ENCODE results near the gene CADPS. TPM values are rescaled to one million over a fixed set of nuclear protein-coding genes. Genes with fewer than 3 reads are reported as not detected.

CADPS gene
- total and polyA plus RNA-seq, 9 of the 15 experiments (the other 6 are each of a cell fraction or from before 2014, with no cell fraction given): not detected

- H3K4me1 ChIP-seq (replicated peaks in 1 of 2; ENCODE audit: control insufficient read depth in 2 of 2, insufficient read depth in 2 of 2, low read length in 2 of 2): no peaks in the 10 kb centered on the region
- intact Hi-C loops (cut with micrococcal nuclease): no loop called here
- ATAC-seq (no peak), DNase-seq (ENCODE audit: extremely low read depth in 1 of 4, low spot score in 3 of 4) (peak in 2 of 4 experiments; percentile 12 to 15), FAIRE-seq (no peak)
- BruUV-seq (replicated peaks): no TSS peak
- TF ChIP-seq JUNB (CRISPR knock-in tag; conservative IDR thresholded peaks at IDR 0.05): no peak
- peak; percentile 72 for TF ChIP-seq USF2 (CRISPR knock-in tag; IDR thresholded peaks at IDR 0.05)
- POLR2A ChIA-PET: no interaction called here
- H4K20me1 ChIP-seq (replicated peaks; ENCODE audit: control insufficient read depth, insufficient read depth, low read length): no peaks in the 10 kb centered on the region
- in situ Hi-C loops (cut with MboI): no loop called here
- H3K9me3 ChIP-seq (replicated peaks; ENCODE audit: control insufficient read depth, insufficient read depth, low read depth, low read length): no peaks in the 10 kb centered on the region
- no peak overlapping the region for H2AFZ ChIP-seq (ENCODE audit: low read depth, low read length)
- H3K9ac ChIP-seq (ENCODE audit: insufficient read depth in 1 of 2, low read depth in 2 of 2, low read length in 2 of 2): no peak overlapping the region
- no peaks in the 10 kb centered on the region for H3K9me1 ChIP-seq (ENCODE audit: control insufficient read depth, insufficient read depth, low read length)
- H3K4me3 ChIP-seq: no peak overlapping the region
- no peak overlapping the region for H3K4me2 ChIP-seq (ENCODE audit: insufficient read depth, low read length)
- no peaks in the 10 kb centered on the region for H3K79me2 ChIP-seq (ENCODE audit: control insufficient read depth, insufficient read depth, low read length)
- no peaks in the 10 kb centered on the region for H3K27me3 ChIP-seq (ENCODE audit: control insufficient read depth in 2 of 2, insufficient read depth in 2 of 2, low read length in 2 of 2)
- no peak overlapping the region for H3K27ac ChIP-seq (ENCODE audit: extremely low read depth, low read depth, low read length)
- 5% methylated on average over 3 of the region's 3 CpGs for WGBS (ENCODE audit: insufficient coverage, low coverage, missing lambda C conversion rate)
- no peaks in the 10 kb centered on the region for H3K36me3 ChIP-seq (ENCODE audit: control insufficient read depth, insufficient read depth, low read length)
- CTCF ChIA-PET (ENCODE audit: low intra/inter-chr PET ratio): no interaction called here
Measured at GRCh38 chr3:62361824-62362223, 513.4 kb downstream of the CADPS start.

- CTCF ChIA-PET (ENCODE audit: low intra/inter-chr PET ratio): no interaction called here
- no peak overlapping the region for H3K27ac ChIP-seq (ENCODE audit: extremely low read depth, low read depth, low read length)
- no peak for DNase-seq (ENCODE audit: extremely low read depth in 1 of 4, low spot score in 3 of 4)
- WGBS (ENCODE audit: insufficient coverage, low coverage, missing lambda C conversion rate): 0% methylated on average over 3 of the region's 3 CpGs
- no peaks in the 10 kb centered on the region for H3K79me2 ChIP-seq (ENCODE audit: control insufficient read depth, insufficient read depth, low read length)
- no peaks in the 10 kb centered on the region for H3K9me3 ChIP-seq (replicated peaks; ENCODE audit: control insufficient read depth, insufficient read depth, low read depth, low read length)
- no peak for FAIRE-seq
- in situ Hi-C loops (cut with MboI) (no loop called here), intact Hi-C loops (cut with micrococcal nuclease) (no loop called here)
- POLR2A ChIA-PET: no interaction called here
- H3K9me1 ChIP-seq (ENCODE audit: control insufficient read depth, insufficient read depth, low read length): no peaks in the 10 kb centered on the region
- no peaks in the 10 kb centered on the region for H4K20me1 ChIP-seq (replicated peaks; ENCODE audit: control insufficient read depth, insufficient read depth, low read length)
- no peaks in the 10 kb centered on the region for H3K27me3 ChIP-seq (ENCODE audit: control insufficient read depth in 2 of 2, insufficient read depth in 2 of 2, low read length in 2 of 2)
- no peak overlapping the region for H3K9ac ChIP-seq (ENCODE audit: insufficient read depth in 1 of 2, low read depth in 2 of 2, low read length in 2 of 2)
- no peaks in the 10 kb centered on the region for H3K36me3 ChIP-seq (ENCODE audit: control insufficient read depth, insufficient read depth, low read length)
- ATAC-seq: no peak
- no peak overlapping the region for H3K4me3 ChIP-seq
- H2AFZ ChIP-seq (ENCODE audit: low read depth, low read length): no peak overlapping the region
- H3K4me2 ChIP-seq (ENCODE audit: insufficient read depth, low read length): no peak overlapping the region
- no TSS peak for BruUV-seq (replicated peaks)
- H3K4me1 ChIP-seq (replicated peaks in 1 of 2; ENCODE audit: control insufficient read depth in 2 of 2, insufficient read depth in 2 of 2, low read length in 2 of 2): no peaks in the 10 kb centered on the region
- no peak for TF ChIP-seq TFE3 (CRISPR knock-in tag; IDR thresholded peaks at IDR 0.05)
- TF ChIP-seq GABPB2 (CRISPR knock-in tag; conservative IDR thresholded peaks at IDR 0.05): no peak
- TF ChIP-seq ZNF655 (CRISPR knock-in tag; IDR thresholded peaks at IDR 0.05): no peak
- no peak for TF ChIP-seq ZFP1 (CRISPR knock-in tag; IDR thresholded peaks at IDR 0.05)
- TF ChIP-seq PHF21A (IDR thresholded peaks at IDR 0.05; ENCODE audit: borderline replicate concordance, low read depth): no peak
- no peak for TF ChIP-seq ZNF561 (CRISPR knock-in tag; conservative IDR thresholded peaks at IDR 0.05)
- TF ChIP-seq CHCHD3 (CRISPR knock-in tag; IDR thresholded peaks at IDR 0.05): no peak
- TF ChIP-seq ZC3H11A (IDR thresholded peaks at IDR 0.05; ENCODE audit: low read depth, low read length): no peak
- TF ChIP-seq ZNF347 (CRISPR knock-in tag; IDR thresholded peaks at IDR 0.05; ENCODE audit: low read depth): no peak
Measured at GRCh38 chr3:62361261-62361660, 514.0 kb downstream of the CADPS start.

All from K562 (cell line).